Measurements from ENCODE around the gene ABTB2. TPM values are rescaled to one million over a fixed set of nuclear protein-coding genes. Genes with fewer than 3 reads are reported as not detected.

ABTB2 gene
- polyA plus RNA-seq, 1 donor from 2014 or later: 0.68 TPM

GRCh38 chr11:34145847-34146381 is 211.9 kb downstream of the ABTB2 start:
- no peak overlapping the region for H3K27ac ChIP-seq (ENCODE audit: low read length)
- peaks cover 14% of the 10 kb centered on the region for H3K36me3 ChIP-seq (ENCODE audit: insufficient read depth, low read length)
- H2AFZ ChIP-seq (ENCODE audit: low read depth, low read length): no peak overlapping the region
- no peaks in the 10 kb centered on the region for H3F3A ChIP-seq (ENCODE audit: insufficient read depth, low read length, poor library complexity, severe bottlenecking)
- no peak overlapping the region for H3K4me2 ChIP-seq (ENCODE audit: low read length)
- no peak overlapping the region for H3K9ac ChIP-seq (ENCODE audit: low read length)
- no peak for TF ChIP-seq TAF1 (IDR thresholded peaks at IDR 0.05; ENCODE audit: low read depth)
- TF ChIP-seq RAD21 (conservative IDR thresholded peaks at IDR 0.05): no peak
- no peak for TF ChIP-seq SMC3 (conservative IDR thresholded peaks at IDR 0.05; ENCODE audit: poor library complexity)
- no peak for TF ChIP-seq EZH2 (IDR thresholded peaks at IDR 0.05; ENCODE audit: borderline replicate concordance, insufficient read depth, low read length, poor library complexity, severe bottlenecking)
- no peak for TF ChIP-seq POLR2AphosphoS5 (IDR thresholded peaks at IDR 0.05)
- no peak for TF ChIP-seq EP300 (conservative IDR thresholded peaks at IDR 0.05; ENCODE audit: poor library complexity, severe bottlenecking)
- TF ChIP-seq MXI1 (conservative IDR thresholded peaks at IDR 0.05; ENCODE audit: poor library complexity, severe bottlenecking): no peak
- no peaks in the 10 kb centered on the region for H3K9me2 ChIP-seq (ENCODE audit: insufficient read depth, low read length)
- no peak overlapping the region for H3K4me3 ChIP-seq (ENCODE audit: low read length)
- no peaks in the 10 kb centered on the region for H4K20me1 ChIP-seq (ENCODE audit: insufficient read depth)
- no peaks in the 10 kb centered on the region for H3K27me3 ChIP-seq (ENCODE audit: insufficient read depth, low read depth, low read length)
- H3K79me2 ChIP-seq (replicated peaks; ENCODE audit: insufficient read depth, low read length): no peaks in the 10 kb centered on the region
- H3K9me3 ChIP-seq (ENCODE audit: low read length): no peaks in the 10 kb centered on the region

- no peaks in the 10 kb centered on the region for H3K9me2 ChIP-seq (ENCODE audit: insufficient read depth, low read length)
- TF ChIP-seq TAF1 (IDR thresholded peaks at IDR 0.05; ENCODE audit: low read depth): no peak
- TF ChIP-seq REST (IDR thresholded peaks at IDR 0.05; ENCODE audit: borderline replicate concordance): no peak
- no peak for TF ChIP-seq RAD21 (conservative IDR thresholded peaks at IDR 0.05)
- TF ChIP-seq EZH2 (IDR thresholded peaks at IDR 0.05; ENCODE audit: borderline replicate concordance, insufficient read depth, low read length, poor library complexity, severe bottlenecking): no peak
- TF ChIP-seq CTCF (IDR thresholded peaks at IDR 0.05; ENCODE audit: poor library complexity, severe bottlenecking): no peak
- TF ChIP-seq EP300 (conservative IDR thresholded peaks at IDR 0.05; ENCODE audit: poor library complexity, severe bottlenecking): no peak
- TF ChIP-seq POLR2AphosphoS5 (IDR thresholded peaks at IDR 0.05): no peak
- no peak for TF ChIP-seq SMC3 (conservative IDR thresholded peaks at IDR 0.05; ENCODE audit: poor library complexity)
- no peak overlapping the region for H3K4me2 ChIP-seq (ENCODE audit: low read length)
- H3K36me3 ChIP-seq (ENCODE audit: insufficient read depth, low read length): peaks cover 14% of the 10 kb centered on the region
- H3F3A ChIP-seq (ENCODE audit: insufficient read depth, low read length, poor library complexity, severe bottlenecking): no peaks in the 10 kb centered on the region
- H4K20me1 ChIP-seq (ENCODE audit: insufficient read depth): no peaks in the 10 kb centered on the region
- no peaks in the 10 kb centered on the region for H3K27me3 ChIP-seq (ENCODE audit: insufficient read depth, low read depth, low read length)
- no peaks in the 10 kb centered on the region for H3K9me3 ChIP-seq (ENCODE audit: low read length)
- H2AFZ ChIP-seq (ENCODE audit: low read depth, low read length): no peak overlapping the region
- no peak overlapping the region for H3K9ac ChIP-seq (ENCODE audit: low read length)
- H3K4me3 ChIP-seq (ENCODE audit: low read length): no peak overlapping the region
- no peak overlapping the region for H3K27ac ChIP-seq (ENCODE audit: low read length)
- H3K79me2 ChIP-seq (replicated peaks; ENCODE audit: insufficient read depth, low read length): no peaks in the 10 kb centered on the region
Observed at GRCh38 chr11:34145073-34145472, 212.7 kb downstream of the ABTB2 start.

All from neural cell (in vitro differentiated cells).